NCI-H2227 (cell line): ENCODE data around the gene RAP1GAP2.

Experiments
- DNase-seq: peaks from one replicate; lab custom pipeline; 2025; ENCODE audit not compliant: unreplicated experiment; lab: John Stamatoyannopoulos, UW

Gene RAP1GAP2

DNA sequence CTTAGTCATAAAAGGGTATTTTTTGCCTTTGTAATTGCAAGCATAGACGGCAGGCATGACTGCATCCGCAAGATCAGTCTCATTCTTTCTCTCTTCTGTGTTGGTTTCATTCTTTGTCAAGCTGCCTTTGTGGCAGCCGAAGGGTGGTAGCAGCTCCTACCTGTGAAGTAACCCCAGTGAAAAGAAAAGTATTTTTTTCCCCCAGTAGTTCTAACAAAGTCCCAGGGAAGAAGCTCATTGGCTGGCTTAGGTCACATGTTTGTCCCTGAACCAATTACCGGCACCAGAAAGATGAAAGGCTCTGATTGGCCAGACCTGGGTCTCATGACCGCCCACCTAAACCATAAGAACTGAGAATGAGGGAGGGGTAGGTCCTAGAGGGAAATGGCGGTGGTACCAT lies 110.7 kb downstream of the RAP1GAP2 start:
- DNase-seq, result no peak

DNA sequence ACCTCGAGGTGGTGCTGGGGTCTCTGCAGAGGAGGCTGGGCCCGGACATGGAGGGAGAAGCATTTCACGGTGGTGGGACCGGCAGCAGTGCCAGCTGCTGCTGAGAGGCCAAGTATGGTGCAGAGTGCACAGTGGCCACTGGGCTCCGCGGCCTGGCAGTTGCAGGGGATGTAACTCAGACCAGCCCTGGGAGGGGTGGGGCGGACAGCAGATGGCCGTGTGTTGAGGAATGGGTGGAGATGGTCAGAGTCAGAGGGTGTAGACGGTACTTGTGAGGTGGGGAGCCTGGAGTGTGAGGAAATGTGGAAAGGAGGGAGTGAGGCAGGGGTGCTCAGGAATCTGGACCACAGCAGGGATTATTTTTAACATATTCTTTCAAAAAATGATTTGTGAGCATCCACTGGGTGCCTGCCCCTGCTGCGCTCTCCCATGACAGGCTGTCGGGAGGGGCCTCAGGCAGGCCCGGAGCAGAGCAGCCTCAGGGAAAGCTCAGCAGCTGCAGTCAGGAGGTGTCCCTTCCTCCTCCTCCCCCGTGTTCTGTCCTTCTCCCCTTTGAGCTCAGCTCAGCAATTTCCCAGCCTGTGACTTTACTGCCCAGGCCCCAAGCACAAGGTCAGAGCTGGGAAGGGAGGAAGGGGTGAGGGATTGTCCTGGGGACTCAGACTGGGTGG lies 113.1 kb downstream of the RAP1GAP2 start:
- DNase-seq, result no peak

DNA sequence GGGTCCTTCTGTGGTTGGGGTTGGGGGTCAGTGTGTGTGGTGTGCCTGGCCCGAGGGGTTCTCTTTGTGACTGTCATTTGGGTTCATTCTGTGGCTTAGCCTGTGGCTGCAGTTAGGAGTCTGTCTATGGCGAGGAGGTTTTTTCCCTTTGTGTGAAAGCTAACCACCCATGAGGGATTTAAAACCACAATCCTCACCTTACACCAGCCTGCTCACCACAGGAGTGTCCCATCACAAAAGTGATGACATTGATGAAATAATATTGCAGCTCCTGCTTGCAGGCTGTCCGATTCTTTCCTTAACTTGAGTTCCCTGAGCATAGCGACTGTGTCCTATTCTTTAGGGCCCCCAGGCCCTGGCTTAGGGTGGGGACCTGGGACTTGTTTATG lies 113.6 kb downstream of the RAP1GAP2 start:
- DNase-seq, result no peak

DNA sequence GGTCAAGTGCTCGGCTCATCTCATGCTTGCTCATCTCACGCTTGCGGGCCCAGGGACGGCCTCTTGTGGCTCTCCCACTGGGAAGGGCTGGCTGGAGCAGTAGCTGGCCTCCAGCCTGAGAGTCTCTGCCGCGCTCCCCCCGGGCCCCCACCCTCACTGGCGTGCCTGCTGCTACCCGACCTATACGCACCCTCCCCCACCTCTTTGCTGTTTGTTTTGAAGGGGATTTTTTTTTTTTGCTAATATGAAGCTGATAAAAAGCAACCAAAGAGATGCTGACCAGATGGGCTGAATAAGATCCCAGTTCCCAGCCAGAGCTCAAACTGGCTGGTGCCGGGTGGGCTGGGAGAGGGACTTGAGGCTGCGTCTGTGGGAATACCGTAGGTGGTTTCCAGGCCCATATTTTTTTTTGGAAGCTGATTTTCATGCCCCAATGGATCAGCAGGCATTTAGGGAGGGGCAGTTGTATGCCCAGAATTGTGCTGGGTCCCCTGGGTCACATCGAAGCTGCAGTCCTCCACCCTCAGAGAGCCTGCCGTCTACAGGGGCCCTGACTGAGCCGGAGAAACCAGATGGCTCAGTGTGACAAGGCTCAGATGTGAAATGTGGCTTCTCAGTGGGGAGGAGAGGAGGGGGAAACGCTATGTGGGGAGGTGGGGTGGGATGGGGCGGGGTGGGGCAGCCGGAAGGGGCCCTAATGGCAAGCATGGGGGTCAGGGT lies 115.0 kb downstream of the RAP1GAP2 start:
- no peak for DNase-seq

- no peak for DNase-seq
Measured at GRCh38 chr17:2911755-2912111, 115.5 kb downstream of the RAP1GAP2 start.

GRCh38 chr17:2912754-2913153 lies 116.5 kb downstream of the RAP1GAP2 start:
- DNase-seq, result no peak

- no peak for DNase-seq
Measured at GRCh38 chr17:2916461-2916860, 120.2 kb downstream of the RAP1GAP2 start.

DNA sequence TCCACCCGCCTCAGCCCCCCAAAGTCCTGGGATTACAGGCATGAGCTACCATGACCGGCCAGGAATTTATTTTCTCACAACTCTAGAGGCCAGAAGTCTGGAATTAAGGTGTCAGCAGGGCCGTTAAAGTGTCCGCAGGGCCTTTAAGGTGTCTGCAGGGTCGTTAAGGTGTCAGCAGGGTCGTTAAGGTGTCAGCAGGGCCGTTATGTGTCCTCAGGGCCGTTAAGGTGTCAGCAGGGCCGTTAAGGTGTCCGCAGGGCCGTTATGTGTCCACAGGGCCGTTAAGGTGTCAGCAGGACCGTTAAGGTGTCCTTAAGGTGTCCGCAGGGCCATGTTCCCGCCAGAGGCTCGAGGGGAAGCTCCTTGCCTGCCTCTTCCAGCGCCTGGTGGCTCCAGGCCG lies 125.2 kb downstream of the RAP1GAP2 start:
- DNase-seq, result no peak

- DNase-seq, result no peak
Measured at GRCh38 chr17:2924211-2924610, 128.0 kb downstream of the RAP1GAP2 start.

GRCh38 chr17:2925011-2925410 lies 128.8 kb downstream of the RAP1GAP2 start:
- DNase-seq, result no peak

GRCh38 chr17:2926019-2926650 lies 129.9 kb downstream of the RAP1GAP2 start:
- no peak for DNase-seq

- no peak for DNase-seq
Measured at GRCh38 chr17:2928294-2928890, 132.2 kb downstream of the RAP1GAP2 start.

GRCh38 chr17:2929881-2930533 lies 133.8 kb downstream of the RAP1GAP2 start:
- no peak for DNase-seq

- DNase-seq, result peak; percentile 53
Measured at GRCh38 chr17:2931876-2932275, 135.6 kb downstream of the RAP1GAP2 start.

DNA sequence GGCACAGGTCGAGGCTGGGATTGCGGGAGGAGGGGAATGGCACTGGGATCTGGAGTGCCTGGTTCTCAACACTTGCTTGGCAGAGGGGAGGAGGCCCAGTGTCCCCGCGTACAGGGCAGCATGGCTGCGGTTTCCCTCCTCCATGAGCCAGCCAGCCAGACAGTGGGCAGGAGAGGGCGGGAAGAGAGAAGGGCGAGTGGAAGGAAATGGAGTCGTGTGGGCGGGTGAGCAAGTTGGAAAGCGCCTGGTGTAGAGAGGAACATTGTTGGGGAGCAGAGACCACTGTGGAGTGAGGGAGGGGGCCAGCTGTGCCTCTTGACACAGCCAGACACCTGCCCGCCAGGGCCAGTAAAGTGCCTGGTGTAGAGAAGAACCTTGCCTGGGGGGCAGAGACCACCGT lies 136.7 kb downstream of the RAP1GAP2 start:
- peak; percentile 3 for DNase-seq

DNA sequence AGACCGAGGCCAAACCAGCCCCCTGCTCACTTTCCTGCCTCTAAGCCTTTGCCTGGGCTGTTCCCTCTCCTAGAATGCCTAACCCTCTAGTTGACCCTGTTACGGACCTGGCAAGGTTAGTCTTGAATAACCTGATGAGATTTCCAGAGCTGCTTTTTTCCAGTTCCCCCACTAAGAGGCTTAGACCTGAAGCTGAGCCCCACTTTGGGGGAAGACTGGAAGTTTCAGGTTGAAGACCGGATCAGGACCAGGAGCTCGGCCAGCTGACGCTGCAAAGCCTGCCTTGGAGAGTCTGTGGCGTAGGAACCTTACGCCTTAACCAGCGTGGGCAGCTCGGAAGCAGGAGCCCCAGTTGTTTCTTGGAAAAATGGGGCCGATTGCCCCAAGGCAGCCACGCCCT lies 137.4 kb downstream of the RAP1GAP2 start:
- no peak for DNase-seq

DNA sequence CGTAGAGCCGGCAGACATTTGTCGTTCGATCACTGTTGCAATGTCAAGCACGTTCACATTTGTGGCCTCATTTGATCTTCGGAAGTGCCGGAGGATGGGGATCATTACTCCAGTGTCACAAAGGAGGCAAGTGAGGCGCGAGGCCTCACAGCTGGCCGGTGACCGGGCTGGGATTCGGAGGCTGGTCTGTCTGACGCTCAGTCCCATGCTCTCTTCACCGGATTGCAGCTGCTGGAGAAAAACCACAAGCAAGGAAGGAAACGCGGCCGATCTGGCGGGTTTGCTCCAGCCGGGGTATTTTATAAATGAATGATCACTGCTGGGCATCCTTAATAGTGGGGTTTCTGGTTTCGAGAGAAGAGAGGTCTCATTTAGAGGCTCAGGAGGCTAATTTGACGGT lies 139.4 kb downstream of the RAP1GAP2 start:
- peak; percentile 15 for DNase-seq

DNA sequence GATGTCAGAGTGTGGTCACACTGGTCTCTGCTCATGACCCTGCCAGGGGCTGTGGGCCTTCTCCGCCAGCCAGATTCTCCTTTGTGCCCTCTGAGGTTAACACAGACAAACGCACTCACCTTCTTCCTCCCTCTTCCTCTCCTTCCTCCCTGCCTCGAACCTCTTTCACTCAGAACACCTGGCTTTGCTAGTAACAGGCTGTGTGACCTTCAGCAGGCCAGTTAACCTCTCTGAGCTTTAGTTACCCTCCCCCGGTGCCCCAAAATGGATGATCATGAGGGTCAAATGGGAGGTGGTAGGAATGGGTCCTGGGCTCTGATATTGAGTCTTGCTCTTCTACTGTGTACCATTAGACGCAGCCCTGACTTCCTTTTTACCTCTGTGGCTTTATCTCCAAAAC lies 140.1 kb downstream of the RAP1GAP2 start:
- no peak for DNase-seq

DNA sequence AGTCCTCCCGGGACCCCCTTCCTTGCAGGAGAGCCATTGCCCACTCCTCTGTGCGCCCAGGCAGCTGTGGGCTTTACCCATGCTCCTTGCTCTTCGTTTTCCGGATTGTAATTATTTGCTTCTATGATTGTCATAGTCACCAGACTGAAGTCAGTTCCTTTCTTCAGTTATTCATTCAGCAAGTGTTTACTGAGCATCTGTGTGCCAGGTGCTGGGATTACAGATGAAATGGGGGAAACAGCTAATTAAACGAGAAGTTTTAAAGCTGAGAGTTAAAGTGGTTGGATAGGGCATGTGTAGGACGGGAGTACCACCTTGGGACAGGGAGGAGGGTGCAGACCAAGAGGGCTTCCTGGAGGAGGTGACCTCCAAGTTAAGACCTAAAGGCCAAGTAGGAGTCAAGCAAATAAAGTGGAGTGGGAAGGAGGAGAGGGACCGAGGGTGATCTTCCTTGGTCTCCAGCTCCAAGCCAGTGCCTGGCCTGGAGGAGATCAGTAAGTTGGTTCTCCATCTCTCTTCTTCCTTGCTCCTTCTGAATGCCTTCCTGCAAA lies 140.6 kb downstream of the RAP1GAP2 start:
- no peak for DNase-seq

GRCh38 chr17:2937331-2938003 lies 141.2 kb downstream of the RAP1GAP2 start:
- DNase-seq, result no peak
